Stimulated activated CD4-positive, alpha-beta T cell treated with anti-CD3 and anti-CD28 coated beads, TNF-alpha, amount 100 ng/mL, for 24 hours (primary cell): ENCODE results near the gene FERD3L.

Experiments
- DNase-seq, 3 experiments: peaks; one replicate each; pipeline ENCODE4 v3.0.0-alpha.2; 2020; ENCODE audit warnings: low read depth in 3 of 3

Gene FERD3L

GRCh38 chr7:19117091-19117869 is 27.9 kb downstream of the FERD3L start, which contains the start of gene TWIST1:
TSS of gene TWIST1 (minus strand) at chr7:19117636. CDS start at chr7:19117321, 315 bp downstream.
- DNase-seq: no peak

GRCh38 chr7:19116121-19117090 is 28.8 kb downstream of the FERD3L start:
- DNase-seq: no peak

GRCh38 chr7:19114551-19114855 is 30.7 kb downstream of the FERD3L start:
- no peak for DNase-seq

- DNase-seq: no peak
Observed at GRCh38 chr7:19113855-19114550, 31.2 kb downstream of the FERD3L start.

- DNase-seq: no peak
Observed at GRCh38 chr7:19113002-19113350, 32.2 kb downstream of the FERD3L start.

GRCh38 chr7:19112274-19113001 is 32.8 kb downstream of the FERD3L start:
- DNase-seq: no peak

GRCh38 chr7:19111474-19112273 is 33.5 kb downstream of the FERD3L start:
- no peak for DNase-seq

- DNase-seq: no peak
Observed at GRCh38 chr7:19110776-19111175, 34.4 kb downstream of the FERD3L start.

GRCh38 chr7:19110026-19110730 is 35.0 kb downstream of the FERD3L start:
- no peak for DNase-seq

- DNase-seq: no peak
Observed at GRCh38 chr7:19109000-19109946, 35.9 kb downstream of the FERD3L start.

GRCh38 chr7:19107356-19108146 is 37.7 kb downstream of the FERD3L start:
- DNase-seq: no peak

GRCh38 chr7:19107081-19107355 is 38.2 kb downstream of the FERD3L start:
- no peak for DNase-seq

- no peak for DNase-seq
Observed at GRCh38 chr7:19106241-19107080, 38.8 kb downstream of the FERD3L start.

- DNase-seq: no peak
Observed at GRCh38 chr7:19105546-19105945, 39.7 kb downstream of the FERD3L start.

- DNase-seq: no peak
Observed at GRCh38 chr7:19104811-19105210, 40.4 kb downstream of the FERD3L start.

- no peak for DNase-seq
Observed at GRCh38 chr7:19102884-19103283, 42.3 kb downstream of the FERD3L start.

GRCh38 chr7:19101909-19102308 is 43.3 kb downstream of the FERD3L start:
- DNase-seq: no peak
